Endothelial cell of umbilical vein (primary cell): ENCODE results near the gene ADAM19. TPM values are rescaled to one million over a fixed set of nuclear protein-coding genes. Genes with fewer than 3 reads are reported as not detected.
A peak's percentile ranks its signal among the peaks of the same experiment; 100 is the strongest.

ENCODE experiments used
- BruUV-seq: library from RNA; stranded (reverse); fragments of 400-500 nt; replicated peaks from 2 replicates; lab custom pipeline; 2021; lab: Mats Ljungman, UMichigan
- CTCF ChIA-PET: fragments of 300-600, 350-600 bp; sonication (Branson Sonifier 250); formaldehyde crosslinking; loops from one replicate; lab custom pipeline; 2021; ENCODE audit warnings: antibody characterized with exemption, inconsistent platforms; lab: Charles Lee
- POLR2A ChIA-PET: fragments of 300-600, 350-600 bp; sonication (Branson Sonifier 250); formaldehyde crosslinking; loops from one replicate; lab custom pipeline; 2021; ENCODE audit warnings: antibody characterized with exemption, inconsistent platforms; lab: Charles Lee
- DNase-seq: peaks from one replicate; pipeline ENCODE4 v3.0.0-alpha.2; 2011; ENCODE audit warnings: low read depth, low spot score
- FAIRE-seq: peaks from 2 replicates; lab custom pipeline; 2011; peaks lifted over from hg19 to GRCh38; lab: Jason Lieb, UNC
- H2AFZ ChIP-seq: 2 replicates; pipeline ENCODE4 v1.6.0; 2012; ENCODE audit warnings: low read depth, low read length, control low read depth, inconsistent platforms
- H3K27ac ChIP-seq: 2 replicates; pipeline ENCODE4 v1.5.1; 2011; ENCODE audit warnings: low read depth, mild to moderate bottlenecking, control low read depth, low read length, moderate library complexity; ENCODE audit not compliant: insufficient read depth
- H3K27me3 ChIP-seq, 2 experiments: 2 replicates each; pipeline versions ENCODE4 v1.6.0 to v1.6.1; 2011; ENCODE audit warnings: low read length in 2 of 2, mixed read lengths in 1 of 2; ENCODE audit not compliant: control insufficient read depth in 2 of 2, insufficient read depth in 2 of 2
- H3K36me3 ChIP-seq, 2 experiments: 2 replicates in 1 of 2; 3 replicates in 1 of 2; pipeline ENCODE4 v1.5.1; 2011; ENCODE audit warnings: low read length in 2 of 2, mild to moderate bottlenecking in 1 of 2, moderate library complexity in 1 of 2; ENCODE audit not compliant: control insufficient read depth in 2 of 2, insufficient read depth in 2 of 2; ENCODE audit errors: extremely low read depth in 1 of 2
- H3K4me1 ChIP-seq: 3 replicates; pipeline ENCODE4 v1.5.1; 2011; ENCODE audit warnings: mild to moderate bottlenecking, low read length; ENCODE audit not compliant: control insufficient read depth, insufficient read depth; ENCODE audit errors: extremely low read depth
- H3K4me2 ChIP-seq: 2 replicates; pipeline ENCODE4 v1.6.1; 2011; ENCODE audit warnings: low read length, control low read depth, mixed read lengths; ENCODE audit not compliant: insufficient read depth
- H3K4me3 ChIP-seq, 3 experiments: fragments of 200-600 bp in 1 of 3; sonication (generic), shearing (Covaris generic) in 1 of 3; replicated peaks in 1 of 3; 2 replicates each; pipeline ENCODE4 v1.5.1; 2011 to 2016; ENCODE audit warnings: control low read depth in 3 of 3, low read length in 3 of 3, mild to moderate bottlenecking in 2 of 3, inconsistent platforms in 1 of 3, low read depth in 1 of 3, moderate library complexity in 1 of 3; ENCODE audit not compliant: insufficient read depth in 1 of 3
- H3K79me2 ChIP-seq: 2 replicates; pipeline ENCODE4 v1.6.0; 2012; ENCODE audit warnings: low read length, inconsistent platforms; ENCODE audit not compliant: control insufficient read depth, insufficient read depth
- H3K9ac ChIP-seq: replicated peaks from 2 replicates; pipeline ENCODE3; 2011; ENCODE audit warnings: low read length, control low read depth; ENCODE audit not compliant: insufficient read depth; ENCODE audit errors: extremely low read depth
- H3K9me1 ChIP-seq: replicated peaks from 3 replicates; pipeline ENCODE4 v1.6.0; 2011; ENCODE audit warnings: mild to moderate bottlenecking, low read length; ENCODE audit not compliant: control insufficient read depth, insufficient read depth; ENCODE audit errors: extremely low read depth
- H3K9me3 ChIP-seq: replicated peaks from 2 replicates; pipeline ENCODE4 v1.5.1; 2012; ENCODE audit warnings: low read length, inconsistent platforms; ENCODE audit not compliant: control insufficient read depth, insufficient read depth
- H4K20me1 ChIP-seq: replicated peaks from 2 replicates; pipeline ENCODE3; 2011; ENCODE audit warnings: mild to moderate bottlenecking, low read length; ENCODE audit not compliant: control insufficient read depth, insufficient read depth; ENCODE audit errors: extremely low read depth
- EZH2 ChIP-seq: IDR thresholded peaks from 2 replicates; pipeline ENCODE4 v1.6.1; 2012; ENCODE audit warnings: borderline replicate concordance, low read depth, mild to moderate bottlenecking, moderate library complexity, low read length, inconsistent platforms; ENCODE audit not compliant: severe bottlenecking
- FOS ChIP-seq: IDR thresholded peaks from 2 replicates; pipeline ENCODE4 v1.6.1; 2011; ENCODE audit warnings: mild to moderate bottlenecking, low read length, moderate library complexity, borderline replicate concordance; ENCODE audit not compliant: insufficient read depth
- GATA2 ChIP-seq: IDR thresholded peaks from 2 replicates; pipeline ENCODE4 v1.7.0; 2011; ENCODE audit warnings: low read depth, mild to moderate bottlenecking, moderate library complexity, mixed read lengths, low read length; ENCODE audit not compliant: insufficient read length, insufficient read depth
- JUN ChIP-seq: IDR thresholded peaks from 2 replicates; pipeline ENCODE4 v1.6.1; 2011; ENCODE audit warnings: borderline replicate concordance, low read depth; ENCODE audit not compliant: insufficient read length, insufficient read depth
- MYC ChIP-seq: IDR thresholded peaks from one replicate; pipeline ENCODE4 v1.6.1; 2011; ENCODE audit warnings: mild to moderate bottlenecking, low read depth, low read length
- POLR2AphosphoS5 ChIP-seq: IDR thresholded peaks from 2 replicates; pipeline ENCODE4 v1.6.1; 2012; ENCODE audit warnings: low read depth, mild to moderate bottlenecking, control low read depth, low read length, moderate library complexity; ENCODE audit not compliant: insufficient read depth
- dilution Hi-C: fragments of 300-500 bp; cut with MboI; formaldehyde crosslinking; loops from one replicate; pipeline ENCODE4 v1.15.0; 2019; ENCODE audit warnings: low sequenced_read_pairs; ENCODE audit not compliant: extremely low pct_ligation_motif_present
- intact Hi-C: fragments of 100-400 bp; cut with micrococcal nuclease; formaldehyde crosslinking; loops from one replicate; pipeline ENCODE4 v1.10.0; 2022
- polyA plus RNA-seq, 4 experiments: library from polyadenylated mRNA; depleted of rRNA in 3 of 4; stranded (reverse) in 3 of 4; unstranded in 1 of 4; fragments of >200 nt; gene quantifications; 2 replicates each; pipeline versions ENCODE4 v1.2.1 to v1.2.3, GENCODE V29; 2011 to 2012; ENCODE audit warnings: missing spikeins in 1 of 4
- total RNA-seq: library from RNA; stranded (reverse); gene quantifications from 2 replicates; pipeline ENCODE4 v1.2.3, GENCODE V29; 2021
- TF ChIP-seq, protein P1 (sequence below): IDR thresholded peaks from 2 replicates; pipeline ENCODE4 v1.6.1; 2011; ENCODE audit not compliant: insufficient read depth, insufficient read length
- TF ChIP-seq, protein P2 (sequence below), 2 donors: IDR thresholded peaks; 1 replicate in 1 of 2; 2 replicates in 1 of 2; pipeline ENCODE4 v1.5.1; 2011; ENCODE audit warnings: low read length in 2 of 2, mild to moderate bottlenecking in 2 of 2, moderate library complexity in 2 of 2, control low read depth in 1 of 2, inconsistent platforms in 1 of 2, low read depth in 1 of 2; ENCODE audit not compliant: insufficient read depth in 1 of 2; ENCODE audit errors: extremely low read depth in 1 of 2

Gene ADAM19
- total and polyA plus RNA-seq, 2 donors (not counting 3 experiments of a cell fraction or from before 2014, with no cell fraction given) = 10.0 to 22.6 TPM

DNA sequence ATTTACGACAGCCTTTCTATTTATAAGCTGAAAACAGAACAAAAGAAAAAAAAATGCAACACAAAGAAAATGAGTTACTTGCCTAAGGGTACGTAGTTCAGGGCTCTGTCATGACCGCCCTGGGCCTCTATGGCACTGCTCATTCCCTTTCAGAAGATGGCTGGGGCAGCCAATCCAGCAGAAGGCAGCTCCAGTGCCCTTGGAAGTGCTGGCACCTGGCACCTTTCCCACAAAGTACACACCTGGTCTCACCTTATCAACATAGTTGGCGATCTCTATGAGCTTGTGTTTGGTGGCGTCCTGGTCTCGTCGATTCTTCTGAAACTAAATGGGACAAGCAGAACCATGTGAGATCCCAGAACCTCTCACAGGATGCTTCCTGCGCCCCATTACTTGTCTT lies 62.4 kb downstream of the ADAM19 start:
- DNase-seq (no peak), FAIRE-seq (no peak)
- no peaks in the 10 kb centered on the region for H3K9me3 ChIP-seq
- intact Hi-C loops (loop anchor here (5.0 kb wide), 3 partner anchors 79 to 159 kb away; partner anchors contain the start of genes C5orf52 and SOX30), dilution Hi-C loops (no loop called here)
- ChIA-PET CTCF (no interaction called here), POLR2A (no interaction called here)
- H3K4me2 ChIP-seq = no peak overlapping the region
- no peak overlapping the region for H3K4me3 ChIP-seq
- peaks cover 20% of the 10 kb centered on the region for H3K4me1 ChIP-seq
- BruUV-seq = no TSS peak
- H2AFZ ChIP-seq = no peak overlapping the region
- no peak overlapping the region for H3K9ac ChIP-seq
- H3K27ac ChIP-seq = no peak overlapping the region
- no peaks in the 10 kb centered on the region for H4K20me1 ChIP-seq
- no peaks in the 10 kb centered on the region for H3K9me1 ChIP-seq
- no peak for TF ChIP-seq POLR2AphosphoS5
- no peaks in the 10 kb centered on the region for H3K79me2 ChIP-seq
- peaks cover 0 to 3% of the 10 kb centered on the region in 2 experiments for H3K36me3 ChIP-seq
- no peaks in the 10 kb centered on the region for H3K27me3 ChIP-seq

DNA sequence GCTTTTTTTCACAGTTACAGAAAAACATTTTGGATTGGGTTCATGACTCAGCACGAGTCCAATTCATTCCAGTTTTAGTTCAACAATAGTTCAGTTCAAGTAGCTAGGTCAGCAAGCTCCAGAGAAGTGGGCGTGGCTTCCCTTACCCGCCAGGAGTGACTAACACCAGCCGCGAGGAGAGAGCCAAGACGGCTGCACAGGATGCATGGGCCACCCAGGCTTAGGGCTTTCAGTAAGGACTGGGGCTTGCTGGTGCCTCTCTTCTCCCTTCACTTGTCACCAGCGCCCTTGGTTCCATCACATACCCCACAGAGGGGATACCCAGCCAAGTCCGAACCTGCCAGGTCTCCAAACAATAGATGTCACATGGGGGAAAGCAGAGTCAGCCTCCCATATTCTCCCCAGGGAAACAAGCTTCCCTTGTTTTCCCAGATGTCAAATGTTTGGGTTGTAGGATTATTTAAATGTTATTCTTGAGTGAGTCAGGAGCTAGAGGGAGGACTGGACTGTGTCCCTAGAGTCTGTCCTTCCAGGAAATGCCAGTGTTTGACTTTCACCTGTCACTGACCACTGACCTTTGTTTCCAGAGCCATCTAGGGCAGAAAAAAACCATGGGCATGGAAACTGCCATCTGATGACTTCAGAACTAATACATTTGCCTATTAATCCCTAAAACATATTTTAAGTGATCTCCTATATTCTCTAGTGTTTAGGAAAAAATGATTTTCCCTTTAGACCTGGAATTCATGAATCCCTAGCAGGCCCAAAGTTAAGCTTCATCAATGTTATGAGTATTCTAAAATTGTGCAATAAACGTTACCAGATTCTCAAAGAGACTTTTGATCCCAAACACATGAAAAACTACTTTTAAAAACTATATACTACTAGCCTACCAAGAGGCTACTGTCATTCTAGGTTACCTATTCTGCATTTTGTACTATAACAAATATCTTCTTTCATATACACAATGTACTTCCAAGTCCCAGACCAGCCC lies 63.6 kb downstream of the ADAM19 start:
- Histone ChIP-seq H4K20me1 (no peaks in the 10 kb centered on the region), H3K79me2 (no peaks in the 10 kb centered on the region), H3K4me1 (peaks cover 31% of the 10 kb centered on the region), H3K9me1 (no peaks in the 10 kb centered on the region), H3K9me3 (no peaks in the 10 kb centered on the region), H3K4me3 (no peak overlapping the region), H3K27ac (peak overlapping the region; percentile 83), H2AFZ (peak overlapping the region; percentile 16), H3K9ac (peak overlapping the region; percentile 43), H3K4me2 (peak overlapping the region; percentile 64), H3K27me3 (no peaks in the 10 kb centered on the region), H3K36me3 (peaks cover 0 to 3% of the 10 kb centered on the region in 2 experiments)
- POLR2A ChIA-PET = interaction anchor here (0.7 kb wide), 1 partner anchor 13 kb away, joined by 3 read pairs; no protein-coding TSS in a partner anchor
- BruUV-seq = no TSS peak
- dilution Hi-C loops (no loop called here), intact Hi-C loops (loop anchor here (1.0 to 5.0 kb wide), 5 partner anchors 16 to 160 kb away; partner anchors contain the start of genes C5orf52 and SOX30)
- CTCF ChIA-PET = interaction anchor here (0.6 to 1.7 kb wide), 15 partner anchors 8 to 237 kb away, joined by 3 to 10 read pairs (median 4); partner anchors contain the start of gene LSM11
- DNase-seq = peak; percentile 98
- TF ChIP-seq FOS (peak; percentile 55), POLR2AphosphoS5 (peak; percentile 36), JUN (peak; percentile 57), EZH2 (no peak), GATA2 (no peak), MYC (no peak)
- TF ChIP-seq, protein P1, sequence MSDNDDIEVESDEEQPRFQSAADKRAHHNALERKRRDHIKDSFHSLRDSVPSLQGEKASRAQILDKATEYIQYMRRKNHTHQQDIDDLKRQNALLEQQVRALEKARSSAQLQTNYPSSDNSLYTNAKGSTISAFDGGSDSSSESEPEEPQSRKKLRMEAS = peak; percentile 54
- TF ChIP-seq, protein P2, sequence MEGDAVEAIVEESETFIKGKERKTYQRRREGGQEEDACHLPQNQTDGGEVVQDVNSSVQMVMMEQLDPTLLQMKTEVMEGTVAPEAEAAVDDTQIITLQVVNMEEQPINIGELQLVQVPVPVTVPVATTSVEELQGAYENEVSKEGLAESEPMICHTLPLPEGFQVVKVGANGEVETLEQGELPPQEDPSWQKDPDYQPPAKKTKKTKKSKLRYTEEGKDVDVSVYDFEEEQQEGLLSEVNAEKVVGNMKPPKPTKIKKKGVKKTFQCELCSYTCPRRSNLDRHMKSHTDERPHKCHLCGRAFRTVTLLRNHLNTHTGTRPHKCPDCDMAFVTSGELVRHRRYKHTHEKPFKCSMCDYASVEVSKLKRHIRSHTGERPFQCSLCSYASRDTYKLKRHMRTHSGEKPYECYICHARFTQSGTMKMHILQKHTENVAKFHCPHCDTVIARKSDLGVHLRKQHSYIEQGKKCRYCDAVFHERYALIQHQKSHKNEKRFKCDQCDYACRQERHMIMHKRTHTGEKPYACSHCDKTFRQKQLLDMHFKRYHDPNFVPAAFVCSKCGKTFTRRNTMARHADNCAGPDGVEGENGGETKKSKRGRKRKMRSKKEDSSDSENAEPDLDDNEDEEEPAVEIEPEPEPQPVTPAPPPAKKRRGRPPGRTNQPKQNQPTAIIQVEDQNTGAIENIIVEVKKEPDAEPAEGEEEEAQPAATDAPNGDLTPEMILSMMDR (IDR thresholded peaks at IDR 0.05; ENCODE audit: extremely low read depth in 1 of 2, insufficient read depth in 1 of 2, low read depth in 1 of 2, low read length in 2 of 2) = no peak
- FAIRE-seq = peak; percentile 96
